ENCODE data around the gene ACTL10.

The ACTL10 gene

DNA sequence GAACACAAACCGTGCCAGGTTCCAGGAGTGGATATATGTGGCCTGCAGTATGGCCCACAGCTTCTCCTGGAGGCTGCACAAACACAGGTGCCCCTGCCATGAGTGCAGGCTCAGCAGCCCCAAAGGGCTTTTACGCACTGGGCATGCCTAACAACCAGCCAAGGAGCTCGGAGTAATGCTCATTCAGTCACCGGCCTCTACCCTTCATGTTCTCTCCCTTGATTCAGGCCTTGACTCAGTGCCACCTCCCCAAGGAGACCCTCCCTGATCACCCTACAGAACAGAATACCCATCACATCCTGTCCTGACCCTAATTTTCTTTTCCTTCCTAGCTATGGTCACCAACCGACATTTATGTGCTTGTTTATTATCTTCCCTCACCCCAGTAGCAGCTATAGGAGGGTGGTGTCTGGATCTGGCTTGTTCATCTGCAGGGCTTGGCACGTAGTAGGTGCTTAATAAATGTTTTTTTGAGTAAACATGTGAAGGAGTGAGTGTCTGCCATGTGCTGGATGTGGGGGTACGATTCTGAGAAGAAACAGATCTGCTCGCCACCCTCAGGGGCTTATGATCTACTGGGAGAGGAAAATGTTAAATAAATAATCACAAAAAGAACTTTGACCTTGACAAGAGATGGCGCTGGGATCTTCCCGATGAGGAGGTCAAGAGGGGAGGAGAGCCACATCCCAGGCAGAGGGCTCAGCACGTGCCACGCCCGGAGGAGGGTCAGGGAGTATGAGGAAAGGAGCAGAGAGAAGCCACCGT, 44.1 kb downstream of the ACTL10 start:
- peak overlapping the region; percentile 70 for H3K27ac ChIP-seq
- TF ChIP-seq, protein P1, sequence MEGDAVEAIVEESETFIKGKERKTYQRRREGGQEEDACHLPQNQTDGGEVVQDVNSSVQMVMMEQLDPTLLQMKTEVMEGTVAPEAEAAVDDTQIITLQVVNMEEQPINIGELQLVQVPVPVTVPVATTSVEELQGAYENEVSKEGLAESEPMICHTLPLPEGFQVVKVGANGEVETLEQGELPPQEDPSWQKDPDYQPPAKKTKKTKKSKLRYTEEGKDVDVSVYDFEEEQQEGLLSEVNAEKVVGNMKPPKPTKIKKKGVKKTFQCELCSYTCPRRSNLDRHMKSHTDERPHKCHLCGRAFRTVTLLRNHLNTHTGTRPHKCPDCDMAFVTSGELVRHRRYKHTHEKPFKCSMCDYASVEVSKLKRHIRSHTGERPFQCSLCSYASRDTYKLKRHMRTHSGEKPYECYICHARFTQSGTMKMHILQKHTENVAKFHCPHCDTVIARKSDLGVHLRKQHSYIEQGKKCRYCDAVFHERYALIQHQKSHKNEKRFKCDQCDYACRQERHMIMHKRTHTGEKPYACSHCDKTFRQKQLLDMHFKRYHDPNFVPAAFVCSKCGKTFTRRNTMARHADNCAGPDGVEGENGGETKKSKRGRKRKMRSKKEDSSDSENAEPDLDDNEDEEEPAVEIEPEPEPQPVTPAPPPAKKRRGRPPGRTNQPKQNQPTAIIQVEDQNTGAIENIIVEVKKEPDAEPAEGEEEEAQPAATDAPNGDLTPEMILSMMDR (conservative IDR thresholded peaks at IDR 0.05; ENCODE audit: low read depth), result no peak
- ChIA-PET CTCF (no interaction called here), POLR2A (ENCODE audit: low non-redundant PET) (no interaction called here)
- no peak for DNase-seq (ENCODE audit: low spot score)

DNA sequence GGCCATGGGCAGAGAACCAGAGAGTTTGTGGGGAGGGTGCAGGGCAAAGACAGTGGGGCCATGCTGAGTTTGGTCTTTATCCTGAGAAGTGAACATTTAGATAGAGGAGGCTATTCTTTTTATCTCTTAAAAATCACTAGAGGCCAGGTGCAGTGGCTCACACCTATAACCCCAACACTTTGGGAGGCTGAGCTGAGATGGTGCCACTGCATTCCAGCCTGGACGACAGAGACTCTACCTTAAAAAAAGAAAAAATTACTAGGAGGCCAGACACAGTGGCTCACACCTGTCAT, 44.6 kb downstream of the ACTL10 start:
- ChIA-PET CTCF (no interaction called here), POLR2A (ENCODE audit: low non-redundant PET) (no interaction called here)
- H3K27ac ChIP-seq, result peak overlapping the region; percentile 70; the same call in 1 of the 2 replicates
- TF ChIP-seq, protein P1 (conservative IDR thresholded peaks at IDR 0.05; ENCODE audit: low read depth), result no peak
- DNase-seq (ENCODE audit: low spot score), result no peak

DNA sequence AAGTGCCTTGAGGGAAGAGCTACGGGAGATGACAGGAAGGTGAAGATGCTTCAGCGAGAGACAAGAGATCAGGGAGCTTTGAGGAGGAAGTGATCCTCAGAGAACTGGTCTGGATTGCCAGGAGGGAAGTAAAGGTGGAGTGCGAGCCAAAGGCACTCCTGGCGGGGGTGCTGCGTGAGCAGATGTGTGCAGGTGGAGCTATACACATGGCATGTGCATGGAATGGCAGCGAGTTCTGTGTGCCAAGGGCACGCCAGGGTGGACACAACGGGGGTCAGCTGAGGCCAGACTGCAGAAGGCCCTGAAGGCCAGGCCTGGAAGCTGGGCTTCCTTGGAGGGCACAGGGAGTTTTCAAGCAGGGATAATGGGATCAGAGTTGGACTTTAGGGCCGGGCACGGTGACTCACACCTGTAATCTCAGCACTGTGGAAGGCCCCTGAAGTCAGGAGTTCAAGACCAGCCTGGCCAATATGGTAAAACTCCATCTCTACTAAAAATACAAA, 47.2 kb downstream of the ACTL10 start:
- DNase-seq (ENCODE audit: low spot score), result no peak
- CTCF ChIA-PET, result no interaction called here
- TF ChIP-seq, protein P1 (conservative IDR thresholded peaks at IDR 0.05; ENCODE audit: low read depth), result no peak
- POLR2A ChIA-PET (ENCODE audit: low non-redundant PET), result no interaction called here
- peak overlapping the region; percentile 0; the same call in 1 of the 2 replicates for H3K27ac ChIP-seq

DNA sequence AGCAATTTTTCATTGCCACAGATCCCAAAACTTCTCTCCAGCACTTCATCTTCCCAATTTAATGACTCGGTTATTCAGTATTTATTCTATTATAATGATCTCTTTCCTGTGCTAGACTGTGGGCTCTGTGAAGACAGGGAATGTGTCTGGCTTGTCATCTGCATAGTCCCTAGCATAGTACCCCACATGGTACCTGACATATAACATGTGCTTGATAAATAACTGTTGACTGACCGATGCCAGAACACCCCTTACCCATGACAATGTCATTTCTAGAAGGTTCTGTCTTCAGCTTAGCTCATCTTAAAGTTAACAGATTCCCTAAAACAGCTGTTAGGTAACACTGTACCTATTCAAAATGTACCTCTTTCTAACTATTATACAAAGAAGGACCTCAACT, 49.8 kb downstream of the ACTL10 start:
- H3K27ac ChIP-seq, result peak overlapping the region; percentile 21
- no peak for DNase-seq (ENCODE audit: low spot score)
- TF ChIP-seq, protein P1 (conservative IDR thresholded peaks at IDR 0.05; ENCODE audit: low read depth), result no peak
- ChIA-PET CTCF (no interaction called here), POLR2A (ENCODE audit: low non-redundant PET) (interaction anchor here (0.6 kb wide), 1 partner anchor 11 kb away, joined by 6 read pairs; no protein-coding TSS in a partner anchor)
